HG03354 (cell line): ENCODE results near the gene EIF4EBP3.
"Not testable (repeated sequence)": the region's sequence is repeated elsewhere in the genome, so short reads cannot be mapped to it uniquely, and the experiment has no call there.

Experiments
- ATAC-seq: cut with Tn5 transposase; IDR thresholded peaks from one replicate; pipeline ENCODE4 v1.9.1; 2021; ENCODE audit warnings: mild to moderate bottlenecking; ENCODE audit not compliant: unreplicated experiment, poor library complexity, severe bottlenecking

EIF4EBP3 gene

GRCh38 chr5:140571105-140571504, 23.6 kb downstream of the EIF4EBP3 start:
- no peak for ATAC-seq

- no peak for ATAC-seq
Measured at GRCh38 chr5:140573683-140574082, 26.2 kb downstream of the EIF4EBP3 start.

GRCh38 chr5:140574165-140574564, 26.7 kb downstream of the EIF4EBP3 start:
- ATAC-seq: no peak

GRCh38 chr5:140575309-140575708, 27.8 kb downstream of the EIF4EBP3 start:
- ATAC-seq: no peak

GRCh38 chr5:140576776-140577201, 29.3 kb downstream of the EIF4EBP3 start:
- no peak for ATAC-seq

GRCh38 chr5:140579188-140579747, 31.8 kb downstream of the EIF4EBP3 start:
- not testable (repeated sequence) for ATAC-seq

GRCh38 chr5:140587495-140587894, 40.0 kb downstream of the EIF4EBP3 start:
- ATAC-seq: no peak

GRCh38 chr5:140588311-140589070, 41.0 kb downstream of the EIF4EBP3 start:
- no peak for ATAC-seq

- ATAC-seq: no peak
Measured at GRCh38 chr5:140590861-140591260, 43.4 kb downstream of the EIF4EBP3 start.

GRCh38 chr5:140591747-140592372, 44.4 kb downstream of the EIF4EBP3 start:
- no peak for ATAC-seq

- not testable (repeated sequence) for ATAC-seq
Measured at GRCh38 chr5:140593070-140593469, 45.6 kb downstream of the EIF4EBP3 start.

- ATAC-seq: no peak
Measured at GRCh38 chr5:140594169-140594568, 46.7 kb downstream of the EIF4EBP3 start.

GRCh38 chr5:140595538-140596300, 48.3 kb downstream of the EIF4EBP3 start:
- no peak for ATAC-seq

- no peak for ATAC-seq
Measured at GRCh38 chr5:140596321-140596741, 48.9 kb downstream of the EIF4EBP3 start.

GRCh38 chr5:140598836-140599235, 51.4 kb downstream of the EIF4EBP3 start:
- no peak for ATAC-seq
